WTC11 (cell line): ENCODE results near the gene LAMA3. TPM values are rescaled to one million over a fixed set of nuclear protein-coding genes. Genes with fewer than 3 reads are reported as not detected.

Source experiments
- ATAC-seq: fragments of 200-7000 bp; cut with Tn5 transposase; 2 replicates; pipeline ENCODE4 v1.10.0; 2021; ENCODE audit warnings: mild to moderate bottlenecking, moderate library complexity
- CTCF ChIA-PET: fragments of 300-600 bp; sonication (Branson Sonifier 250); formaldehyde crosslinking; loops from one replicate; lab custom pipeline; 2021; ENCODE audit warnings: antibody characterized with exemption; lab: Charles Lee
- POLR2A ChIA-PET: fragments of 350-600 bp; sonication (Branson Sonifier 250); formaldehyde crosslinking; loops from one replicate; lab custom pipeline; 2021; ENCODE audit warnings: antibody characterized with exemption; lab: Charles Lee
- DNase-seq: peaks from one replicate; pipeline ENCODE4 v3.0.0; 2021; ENCODE audit warnings: low spot score
- H3K27ac Mint-ChIP-seq: 2 replicates; pipeline ENCODE4 v1.8.0; 2021; ENCODE audit warnings: mixed read lengths
- H3K27me3 Mint-ChIP-seq: 2 replicates; pipeline ENCODE4 v1.8.0; 2021; ENCODE audit warnings: low read depth, mild to moderate bottlenecking, moderate library complexity, mixed read lengths
- H3K36me3 Mint-ChIP-seq: 2 replicates; pipeline ENCODE4 v1.8.0; 2021; ENCODE audit warnings: mixed read lengths
- H3K4me1 Mint-ChIP-seq: 2 replicates; pipeline ENCODE4 v1.8.0; 2022; ENCODE audit warnings: mixed read lengths
- H3K4me3 Mint-ChIP-seq: 2 replicates; pipeline ENCODE4 v1.8.0; 2021; ENCODE audit warnings: mild to moderate bottlenecking, moderate library complexity, mixed read lengths
- H3K9me3 Mint-ChIP-seq: 2 replicates; pipeline ENCODE4 v1.8.0; 2021; ENCODE audit warnings: mixed read lengths
- CBFB ChIP-seq: sonication (generic); formaldehyde crosslinking; IDR thresholded peaks from 2 replicates; pipeline ENCODE4 v1.8.1; 2022; ENCODE audit warnings: mild to moderate bottlenecking, low read depth, missing genetic modification reagents
- GABPB1 ChIP-seq: sonication (generic); formaldehyde crosslinking; IDR thresholded peaks from 2 replicates; pipeline ENCODE4 v1.8.1; 2023; ENCODE audit warnings: mild to moderate bottlenecking, missing genetic modification reagents
- MXD4 ChIP-seq: fragments of 250-450 bp; sonication (Bioruptor Pico); IDR thresholded peaks from 2 replicates; pipeline ENCODE4 v1.8.0; 2021; ENCODE audit warnings: mild to moderate bottlenecking, moderate library complexity, borderline replicate concordance
- MYBL2 ChIP-seq: sonication (generic); formaldehyde crosslinking; IDR thresholded peaks from 2 replicates; pipeline ENCODE4 v1.8.1; 2023; ENCODE audit warnings: mild to moderate bottlenecking, moderate library complexity, missing genetic modification reagents
- RORB ChIP-seq: fragments of 250-450 bp; sonication (Bioruptor Pico); IDR thresholded peaks from 2 replicates; pipeline ENCODE4 v1.9.0; 2021; ENCODE audit warnings: mild to moderate bottlenecking
- SMAD3 ChIP-seq: sonication (generic); formaldehyde crosslinking; IDR thresholded peaks from 2 replicates; pipeline ENCODE4 v1.8.0; 2022; ENCODE audit warnings: missing genetic modification reagents, mild to moderate bottlenecking, borderline replicate concordance
- SMAD4 ChIP-seq: sonication (generic); formaldehyde crosslinking; IDR thresholded peaks from 2 replicates; pipeline ENCODE4 v1.8.0; 2022; ENCODE audit warnings: mild to moderate bottlenecking, missing genetic modification reagents
- total RNA-seq: library from RNA; stranded (reverse); gene quantifications from 3 replicates; pipeline ENCODE4 v1.2.3, GENCODE V29; 2021
- TF ChIP-seq, protein P1 (sequence below): sonication (generic); formaldehyde crosslinking; IDR thresholded peaks from 2 replicates; pipeline ENCODE4 v1.8.0; 2023; ENCODE audit warnings: missing genetic modification reagents
- TF ChIP-seq, protein P2 (sequence below): sonication (generic); formaldehyde crosslinking; IDR thresholded peaks from 2 replicates; pipeline ENCODE4 v1.8.1; 2023; ENCODE audit warnings: mild to moderate bottlenecking, missing genetic modification reagents, moderate library complexity
- TF ChIP-seq, protein P3 (sequence below): sonication (generic); formaldehyde crosslinking; IDR thresholded peaks from 2 replicates; pipeline ENCODE4 v1.8.1; 2022; ENCODE audit warnings: low read depth, missing genetic modification reagents, borderline replicate concordance
- TF ChIP-seq, protein P4 (sequence below): sonication (generic); formaldehyde crosslinking; IDR thresholded peaks from 2 replicates; pipeline ENCODE4 v1.8.0; 2022; ENCODE audit warnings: mild to moderate bottlenecking, missing genetic modification reagents
- TF ChIP-seq, protein P5 (sequence below): fragments of 250-450 bp; sonication (Bioruptor Pico); conservative IDR thresholded peaks from 2 replicates; pipeline ENCODE4 v1.9.0; 2021; ENCODE audit warnings: mild to moderate bottlenecking
- TF ChIP-seq, protein P6 (sequence below): sonication (generic); formaldehyde crosslinking; IDR thresholded peaks from 2 replicates; pipeline ENCODE4 v1.8.1; 2023; ENCODE audit warnings: mild to moderate bottlenecking, missing genetic modification reagents, borderline replicate concordance
- TF ChIP-seq, protein P7 (sequence below): fragments of 250-450 bp; sonication (Bioruptor Pico); IDR thresholded peaks from 2 replicates; pipeline ENCODE4 v1.8.0; 2021; ENCODE audit warnings: mild to moderate bottlenecking
- TF ChIP-seq, protein P8 (sequence below): sonication (generic); formaldehyde crosslinking; conservative IDR thresholded peaks from 2 replicates; pipeline ENCODE4 v1.8.1; 2023; ENCODE audit warnings: mild to moderate bottlenecking, low read depth, missing genetic modification reagents, moderate library complexity

The LAMA3 gene
- total RNA-seq, 1 experiment from 2014 or later: 0.83 TPM

DNA sequence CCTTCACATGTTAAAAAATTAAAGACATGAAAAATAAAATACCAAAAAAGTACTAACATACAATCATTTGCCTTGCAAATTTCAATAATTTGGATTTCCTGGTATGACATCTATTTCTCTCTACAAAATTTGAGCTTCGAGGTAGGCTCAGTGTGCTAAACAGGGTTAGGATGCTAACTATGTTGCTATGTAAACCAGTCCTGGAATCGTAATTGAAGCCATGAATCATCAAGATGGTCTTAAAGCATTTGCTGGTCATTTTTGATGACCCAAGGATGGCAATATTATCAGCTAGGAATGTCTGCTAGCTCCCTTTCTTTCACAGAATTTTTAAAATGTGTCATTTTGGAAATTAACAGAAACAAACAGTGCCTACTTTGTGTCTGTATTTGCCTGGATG is 217.4 kb downstream of the LAMA3 start:
- no peak overlapping the region for H3K4me3 Mint-ChIP-seq
- POLR2A ChIA-PET: no interaction called here
- no peaks in the 10 kb centered on the region for H3K4me1 Mint-ChIP-seq
- H3K27me3 Mint-ChIP-seq: no peaks in the 10 kb centered on the region
- H3K36me3 Mint-ChIP-seq: no peaks in the 10 kb centered on the region
- TF ChIP-seq, protein P1, sequence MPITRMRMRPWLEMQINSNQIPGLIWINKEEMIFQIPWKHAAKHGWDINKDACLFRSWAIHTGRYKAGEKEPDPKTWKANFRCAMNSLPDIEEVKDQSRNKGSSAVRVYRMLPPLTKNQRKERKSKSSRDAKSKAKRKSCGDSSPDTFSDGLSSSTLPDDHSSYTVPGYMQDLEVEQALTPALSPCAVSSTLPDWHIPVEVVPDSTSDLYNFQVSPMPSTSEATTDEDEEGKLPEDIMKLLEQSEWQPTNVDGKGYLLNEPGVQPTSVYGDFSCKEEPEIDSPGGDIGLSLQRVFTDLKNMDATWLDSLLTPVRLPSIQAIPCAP (CRISPR knock-in tag): no peak
- TF ChIP-seq MXD4 (CRISPR knock-in tag): no peak
- TF ChIP-seq, all 79 proteins: peak for 0
- H3K27ac Mint-ChIP-seq: no peak overlapping the region
- ATAC-seq: no peak
- no peak for DNase-seq
- CTCF ChIA-PET: interaction anchor here (0.6 to 2.6 kb wide), 2 partner anchors 12 to 424 kb away, joined by 3 to 9 read pairs; no protein-coding TSS in a partner anchor
- no peaks in the 10 kb centered on the region for H3K9me3 Mint-ChIP-seq

DNA sequence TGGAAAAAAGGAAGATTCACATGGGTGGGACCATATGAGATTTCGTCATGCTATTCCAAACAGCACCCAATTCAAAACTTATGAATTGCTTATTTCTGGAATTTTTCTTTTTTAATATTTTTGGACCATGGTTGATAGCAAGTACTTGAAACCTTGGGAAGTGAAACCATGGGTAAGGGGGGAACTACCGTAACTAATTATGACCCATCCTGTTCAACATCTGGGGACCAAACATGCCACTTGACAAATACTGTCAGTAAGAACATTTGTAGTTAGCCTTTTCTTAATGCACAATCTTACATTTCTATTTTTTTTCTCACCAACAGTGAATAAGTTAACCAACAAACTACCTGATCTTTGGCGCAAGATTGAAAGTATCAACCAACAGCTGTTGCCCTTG is 219.6 kb downstream of the LAMA3 start:
- TF ChIP-seq, protein P2, sequence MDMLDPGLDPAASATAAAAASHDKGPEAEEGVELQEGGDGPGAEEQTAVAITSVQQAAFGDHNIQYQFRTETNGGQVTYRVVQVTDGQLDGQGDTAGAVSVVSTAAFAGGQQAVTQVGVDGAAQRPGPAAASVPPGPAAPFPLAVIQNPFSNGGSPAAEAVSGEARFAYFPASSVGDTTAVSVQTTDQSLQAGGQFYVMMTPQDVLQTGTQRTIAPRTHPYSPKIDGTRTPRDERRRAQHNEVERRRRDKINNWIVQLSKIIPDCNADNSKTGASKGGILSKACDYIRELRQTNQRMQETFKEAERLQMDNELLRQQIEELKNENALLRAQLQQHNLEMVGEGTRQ (CRISPR knock-in tag): no peak
- TF ChIP-seq, protein P3, sequence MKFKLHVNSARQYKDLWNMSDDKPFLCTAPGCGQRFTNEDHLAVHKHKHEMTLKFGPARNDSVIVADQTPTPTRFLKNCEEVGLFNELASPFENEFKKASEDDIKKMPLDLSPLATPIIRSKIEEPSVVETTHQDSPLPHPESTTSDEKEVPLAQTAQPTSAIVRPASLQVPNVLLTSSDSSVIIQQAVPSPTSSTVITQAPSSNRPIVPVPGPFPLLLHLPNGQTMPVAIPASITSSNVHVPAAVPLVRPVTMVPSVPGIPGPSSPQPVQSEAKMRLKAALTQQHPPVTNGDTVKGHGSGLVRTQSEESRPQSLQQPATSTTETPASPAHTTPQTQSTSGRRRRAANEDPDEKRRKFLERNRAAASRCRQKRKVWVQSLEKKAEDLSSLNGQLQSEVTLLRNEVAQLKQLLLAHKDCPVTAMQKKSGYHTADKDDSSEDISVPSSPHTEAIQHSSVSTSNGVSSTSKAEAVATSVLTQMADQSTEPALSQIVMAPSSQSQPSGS (CRISPR knock-in tag): no peak
- TF ChIP-seq, protein P4, sequence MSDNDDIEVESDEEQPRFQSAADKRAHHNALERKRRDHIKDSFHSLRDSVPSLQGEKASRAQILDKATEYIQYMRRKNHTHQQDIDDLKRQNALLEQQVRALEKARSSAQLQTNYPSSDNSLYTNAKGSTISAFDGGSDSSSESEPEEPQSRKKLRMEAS: no peak
- no peak for TF ChIP-seq CBFB (CRISPR knock-in tag)
- TF ChIP-seq SMAD4: no peak
- TF ChIP-seq, protein P5, sequence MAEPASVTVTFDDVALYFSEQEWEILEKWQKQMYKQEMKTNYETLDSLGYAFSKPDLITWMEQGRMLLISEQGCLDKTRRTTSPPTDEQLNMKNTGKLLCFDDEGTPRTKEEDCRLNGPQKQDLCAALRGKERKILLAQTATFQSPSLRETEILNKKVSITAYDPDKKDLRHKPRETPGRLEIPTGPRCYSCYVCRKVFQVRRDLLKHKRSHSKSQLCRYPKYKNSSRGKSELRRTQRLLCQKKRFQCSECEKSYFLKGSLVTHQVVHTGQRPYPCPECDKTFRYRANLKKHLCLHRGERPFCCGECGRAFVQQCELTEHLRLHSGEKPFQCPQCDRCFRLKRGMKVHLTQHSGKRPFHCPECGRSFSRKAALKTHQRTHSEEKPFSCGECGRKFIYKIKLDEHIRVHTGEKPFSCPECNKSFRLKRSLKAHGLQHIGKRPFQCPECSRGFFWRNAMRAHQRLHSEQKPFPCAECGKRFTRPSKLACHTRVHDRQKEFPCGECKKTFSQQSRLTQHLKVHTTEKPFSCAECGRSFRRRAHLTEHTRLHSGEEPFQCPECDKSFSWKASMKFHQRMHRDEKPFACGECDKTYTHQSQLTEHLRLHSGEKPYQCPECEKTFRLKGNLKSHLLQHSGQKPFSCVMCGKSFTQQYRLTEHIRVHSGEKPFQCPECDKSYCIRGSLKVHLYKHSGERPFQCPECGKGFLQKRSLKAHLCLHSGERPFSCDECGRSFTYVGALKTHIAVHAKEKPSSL (CRISPR knock-in tag): no peak
- TF ChIP-seq, protein P6, sequence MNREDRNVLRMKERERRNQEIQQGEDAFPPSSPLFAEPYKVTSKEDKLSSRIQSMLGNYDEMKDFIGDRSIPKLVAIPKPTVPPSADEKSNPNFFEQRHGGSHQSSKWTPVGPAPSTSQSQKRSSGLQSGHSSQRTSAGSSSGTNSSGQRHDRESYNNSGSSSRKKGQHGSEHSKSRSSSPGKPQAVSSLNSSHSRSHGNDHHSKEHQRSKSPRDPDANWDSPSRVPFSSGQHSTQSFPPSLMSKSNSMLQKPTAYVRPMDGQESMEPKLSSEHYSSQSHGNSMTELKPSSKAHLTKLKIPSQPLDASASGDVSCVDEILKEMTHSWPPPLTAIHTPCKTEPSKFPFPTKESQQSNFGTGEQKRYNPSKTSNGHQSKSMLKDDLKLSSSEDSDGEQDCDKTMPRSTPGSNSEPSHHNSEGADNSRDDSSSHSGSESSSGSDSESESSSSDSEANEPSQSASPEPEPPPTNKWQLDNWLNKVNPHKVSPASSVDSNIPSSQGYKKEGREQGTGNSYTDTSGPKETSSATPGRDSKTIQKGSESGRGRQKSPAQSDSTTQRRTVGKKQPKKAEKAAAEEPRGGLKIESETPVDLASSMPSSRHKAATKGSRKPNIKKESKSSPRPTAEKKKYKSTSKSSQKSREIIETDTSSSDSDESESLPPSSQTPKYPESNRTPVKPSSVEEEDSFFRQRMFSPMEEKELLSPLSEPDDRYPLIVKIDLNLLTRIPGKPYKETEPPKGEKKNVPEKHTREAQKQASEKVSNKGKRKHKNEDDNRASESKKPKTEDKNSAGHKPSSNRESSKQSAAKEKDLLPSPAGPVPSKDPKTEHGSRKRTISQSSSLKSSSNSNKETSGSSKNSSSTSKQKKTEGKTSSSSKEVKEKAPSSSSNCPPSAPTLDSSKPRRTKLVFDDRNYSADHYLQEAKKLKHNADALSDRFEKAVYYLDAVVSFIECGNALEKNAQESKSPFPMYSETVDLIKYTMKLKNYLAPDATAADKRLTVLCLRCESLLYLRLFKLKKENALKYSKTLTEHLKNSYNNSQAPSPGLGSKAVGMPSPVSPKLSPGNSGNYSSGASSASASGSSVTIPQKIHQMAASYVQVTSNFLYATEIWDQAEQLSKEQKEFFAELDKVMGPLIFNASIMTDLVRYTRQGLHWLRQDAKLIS (CRISPR knock-in tag): no peak
- TF ChIP-seq SMAD3: no peak
- TF ChIP-seq, protein P7, sequence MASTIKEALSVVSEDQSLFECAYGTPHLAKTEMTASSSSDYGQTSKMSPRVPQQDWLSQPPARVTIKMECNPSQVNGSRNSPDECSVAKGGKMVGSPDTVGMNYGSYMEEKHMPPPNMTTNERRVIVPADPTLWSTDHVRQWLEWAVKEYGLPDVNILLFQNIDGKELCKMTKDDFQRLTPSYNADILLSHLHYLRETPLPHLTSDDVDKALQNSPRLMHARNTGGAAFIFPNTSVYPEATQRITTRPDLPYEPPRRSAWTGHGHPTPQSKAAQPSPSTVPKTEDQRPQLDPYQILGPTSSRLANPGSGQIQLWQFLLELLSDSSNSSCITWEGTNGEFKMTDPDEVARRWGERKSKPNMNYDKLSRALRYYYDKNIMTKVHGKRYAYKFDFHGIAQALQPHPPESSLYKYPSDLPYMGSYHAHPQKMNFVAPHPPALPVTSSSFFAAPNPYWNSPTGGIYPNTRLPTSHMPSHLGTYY (CRISPR knock-in tag): no peak
- TF ChIP-seq, protein P8, sequence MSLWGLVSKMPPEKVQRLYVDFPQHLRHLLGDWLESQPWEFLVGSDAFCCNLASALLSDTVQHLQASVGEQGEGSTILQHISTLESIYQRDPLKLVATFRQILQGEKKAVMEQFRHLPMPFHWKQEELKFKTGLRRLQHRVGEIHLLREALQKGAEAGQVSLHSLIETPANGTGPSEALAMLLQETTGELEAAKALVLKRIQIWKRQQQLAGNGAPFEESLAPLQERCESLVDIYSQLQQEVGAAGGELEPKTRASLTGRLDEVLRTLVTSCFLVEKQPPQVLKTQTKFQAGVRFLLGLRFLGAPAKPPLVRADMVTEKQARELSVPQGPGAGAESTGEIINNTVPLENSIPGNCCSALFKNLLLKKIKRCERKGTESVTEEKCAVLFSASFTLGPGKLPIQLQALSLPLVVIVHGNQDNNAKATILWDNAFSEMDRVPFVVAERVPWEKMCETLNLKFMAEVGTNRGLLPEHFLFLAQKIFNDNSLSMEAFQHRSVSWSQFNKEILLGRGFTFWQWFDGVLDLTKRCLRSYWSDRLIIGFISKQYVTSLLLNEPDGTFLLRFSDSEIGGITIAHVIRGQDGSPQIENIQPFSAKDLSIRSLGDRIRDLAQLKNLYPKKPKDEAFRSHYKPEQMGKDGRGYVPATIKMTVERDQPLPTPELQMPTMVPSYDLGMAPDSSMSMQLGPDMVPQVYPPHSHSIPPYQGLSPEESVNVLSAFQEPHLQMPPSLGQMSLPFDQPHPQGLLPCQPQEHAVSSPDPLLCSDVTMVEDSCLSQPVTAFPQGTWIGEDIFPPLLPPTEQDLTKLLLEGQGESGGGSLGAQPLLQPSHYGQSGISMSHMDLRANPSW: no peak
- no peak for TF ChIP-seq GABPB1 (CRISPR knock-in tag)
- no peak for TF ChIP-seq MYBL2 (CRISPR knock-in tag)
- no peak for TF ChIP-seq RORB (CRISPR knock-in tag)
- Mint-ChIP-seq H3K27ac (no peak overlapping the region), H3K4me3 (no peak overlapping the region), H3K9me3 (no peaks in the 10 kb centered on the region), H3K27me3 (no peaks in the 10 kb centered on the region), H3K36me3 (no peaks in the 10 kb centered on the region), H3K4me1 (no peaks in the 10 kb centered on the region)
- POLR2A ChIA-PET: no interaction called here
- ATAC-seq: no peak
- CTCF ChIA-PET: no interaction called here
- no peak for DNase-seq
